Stimulated activated CD4-positive, alpha-beta T cell treated with anti-CD3 and anti-CD28 coated beads, Interleukin-4, amount 100 ng/mL, for 24 hours (primary cell): ENCODE results near the gene TTC32.

Experiments
- DNase-seq: peaks from one replicate; pipeline ENCODE4 v3.0.0-alpha.2; 2020

The TTC32 gene

GRCh38 chr2:19873014-19873413 is 28.8 kb downstream of the TTC32 start:
- DNase-seq, result no peak

- DNase-seq, result no peak
Observed at GRCh38 chr2:19872302-19872701, 29.5 kb downstream of the TTC32 start.

GRCh38 chr2:19871836-19872235 is 29.9 kb downstream of the TTC32 start:
- no peak for DNase-seq

GRCh38 chr2:19870792-19871191 is 31.0 kb downstream of the TTC32 start:
- no peak for DNase-seq

- DNase-seq, result peak; percentile 55
Observed at GRCh38 chr2:19868701-19869580, 32.8 kb downstream of the TTC32 start.

- DNase-seq, result no peak
Observed at GRCh38 chr2:19868224-19868623, 33.6 kb downstream of the TTC32 start.

- no peak for DNase-seq
Observed at GRCh38 chr2:19866771-19867170, 35.0 kb downstream of the TTC32 start.

GRCh38 chr2:19865151-19865550 is 36.6 kb downstream of the TTC32 start:
- DNase-seq, result no peak

GRCh38 chr2:19864381-19864780 is 37.4 kb downstream of the TTC32 start:
- no peak for DNase-seq

GRCh38 chr2:19863303-19864041 is 38.3 kb downstream of the TTC32 start:
- peak; percentile 72 for DNase-seq

GRCh38 chr2:19861813-19862212 is 40.0 kb downstream of the TTC32 start:
- no peak for DNase-seq

GRCh38 chr2:19860022-19860421 is 41.8 kb downstream of the TTC32 start:
- no peak for DNase-seq

GRCh38 chr2:19859565-19859964 is 42.2 kb downstream of the TTC32 start:
- no peak for DNase-seq

GRCh38 chr2:19857806-19858205 is 44.0 kb downstream of the TTC32 start:
- DNase-seq, result no peak

GRCh38 chr2:19857100-19857499 is 44.7 kb downstream of the TTC32 start:
- DNase-seq, result no peak

GRCh38 chr2:19855542-19856431 is 46.0 kb downstream of the TTC32 start:
- DNase-seq, result no peak

GRCh38 chr2:19854596-19855541 is 46.9 kb downstream of the TTC32 start:
- DNase-seq, result no peak

- no peak for DNase-seq
Observed at GRCh38 chr2:19851116-19851695, 50.6 kb downstream of the TTC32 start.

GRCh38 chr2:19850056-19851050 is 51.4 kb downstream of the TTC32 start:
- DNase-seq, result no peak

GRCh38 chr2:19848952-19849351 is 52.8 kb downstream of the TTC32 start:
- DNase-seq, result no peak
